Measurements from ENCODE around the gene SLC30A7.

- TF ChIP-seq CTCF (conservative IDR thresholded peaks at IDR 0.05 in 1 of 2, IDR thresholded peaks at IDR 0.05 in 1 of 2; ENCODE audit: extremely low read depth in 1 of 2, insufficient read depth in 1 of 2, low read depth in 1 of 2, low read length in 2 of 2) (no peak), EZH2 (IDR thresholded peaks at IDR 0.05; ENCODE audit: borderline replicate concordance, low read length) (no peak)
These were observed 93.6 kb downstream of the SLC30A7 start for GRCh38 chr1:100989306-100990077.

Data from mammary epithelial cell (primary cell).